ENCODE results near the gene VPS52. TPM values are rescaled to one million over a fixed set of nuclear protein-coding genes. Genes with fewer than 3 reads are reported as not detected.
"Not testable (repeated sequence)": the region's sequence is repeated elsewhere in the genome, so short reads cannot be mapped to it uniquely, and the experiment has no call there.

The VPS52 gene
- total RNA-seq, 1 donor from 2014 or later = 67.4 TPM

GRCh38 chr6:33276581-33276863, 4.8 kb upstream of the VPS52 start:
- Mint-ChIP-seq H3K4me1 (ENCODE audit: unreplicated experiment) (peaks cover 59% of the 10 kb centered on the region), H3K9me3 (ENCODE audit: unreplicated experiment) (no peaks in the 10 kb centered on the region), H3K36me3 (ENCODE audit: unreplicated experiment) (peaks cover 28% of the 10 kb centered on the region), H3K27ac (ENCODE audit: unreplicated experiment) (peak overlapping the region; percentile 85), H3K4me3 (ENCODE audit: unreplicated experiment) (peak overlapping the region; percentile 79), H3K27me3 (ENCODE audit: unreplicated experiment) (no peaks in the 10 kb centered on the region)
- no peak for TF ChIP-seq CTCF (IDR thresholded peaks at IDR 0.05)
- DNase-seq (ENCODE audit: extremely low spot score, unreplicated experiment) = no peak

DNA sequence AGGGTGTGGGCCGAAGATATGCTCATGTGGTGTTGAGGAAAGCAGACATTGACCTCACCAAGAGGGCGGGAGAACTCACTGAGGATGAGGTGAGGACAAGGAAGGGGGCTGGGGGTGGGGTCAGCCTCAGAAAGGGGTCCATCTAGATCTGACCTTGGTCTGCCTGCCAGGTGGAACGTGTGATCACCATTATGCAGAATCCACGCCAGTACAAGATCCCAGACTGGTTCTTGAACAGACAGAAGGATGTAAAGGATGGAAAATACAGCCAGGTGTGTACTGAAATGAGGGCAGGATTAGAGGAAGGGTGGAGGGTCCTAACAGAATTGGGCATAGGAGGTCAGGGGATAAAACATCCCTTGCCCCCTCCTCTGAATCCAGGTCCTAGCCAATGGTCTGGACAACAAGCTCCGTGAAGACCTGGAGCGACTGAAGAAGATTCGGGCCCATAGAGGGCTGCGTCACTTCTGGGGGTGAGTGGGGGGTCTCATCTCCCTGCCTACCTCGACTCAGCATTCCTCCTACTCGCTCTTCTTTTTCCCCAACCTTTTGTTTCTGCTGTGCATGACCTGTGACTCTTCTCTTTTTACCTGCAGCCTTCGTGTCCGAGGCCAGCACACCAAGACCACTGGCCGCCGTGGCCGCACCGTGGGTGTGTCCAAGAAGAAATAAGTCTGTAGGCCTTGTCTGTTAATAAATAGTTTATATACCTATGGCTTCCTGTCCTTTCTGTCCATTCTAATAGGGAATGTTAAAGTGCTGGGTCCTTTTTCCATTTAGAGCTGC, 4.3 kb upstream of the VPS52 start:
- H3K36me3 Mint-ChIP-seq (ENCODE audit: unreplicated experiment) = peaks cover 28% of the 10 kb centered on the region
- DNase-seq (ENCODE audit: extremely low spot score, unreplicated experiment); H3K27me3 Mint-ChIP-seq (ENCODE audit: unreplicated experiment); H3K9me3 Mint-ChIP-seq (ENCODE audit: unreplicated experiment): not testable (repeated sequence)
- H3K27ac Mint-ChIP-seq (ENCODE audit: unreplicated experiment) = peak overlapping the region; percentile 85
- H3K4me3 Mint-ChIP-seq (ENCODE audit: unreplicated experiment) = peak overlapping the region; percentile 79
- peaks cover 63% of the 10 kb centered on the region for H3K4me1 Mint-ChIP-seq (ENCODE audit: unreplicated experiment)

- no peak for TF ChIP-seq CTCF (IDR thresholded peaks at IDR 0.05)
- Mint-ChIP-seq H3K4me1 (ENCODE audit: unreplicated experiment) (peaks cover 73% of the 10 kb centered on the region), H3K36me3 (ENCODE audit: unreplicated experiment) (peaks cover 25% of the 10 kb centered on the region), H3K27ac (ENCODE audit: unreplicated experiment) (peak overlapping the region; percentile 78), H3K4me3 (ENCODE audit: unreplicated experiment) (peak overlapping the region; percentile 100), H3K27me3 (ENCODE audit: unreplicated experiment) (no peaks in the 10 kb centered on the region), H3K9me3 (ENCODE audit: unreplicated experiment) (no peaks in the 10 kb centered on the region)
- DNase-seq (ENCODE audit: extremely low spot score, unreplicated experiment) = no peak
Measured at GRCh38 chr6:33273924-33274902, 2.5 kb upstream of the VPS52 start.

- H3K4me3 Mint-ChIP-seq (ENCODE audit: unreplicated experiment) = peak overlapping the region; percentile 100
- no peak for TF ChIP-seq CTCF (IDR thresholded peaks at IDR 0.05)
- peaks cover 73% of the 10 kb centered on the region for H3K4me1 Mint-ChIP-seq (ENCODE audit: unreplicated experiment)
- H3K27ac Mint-ChIP-seq (ENCODE audit: unreplicated experiment) = peak overlapping the region; percentile 100
- H3K27me3 Mint-ChIP-seq (ENCODE audit: unreplicated experiment) = no peaks in the 10 kb centered on the region
- no peak for DNase-seq (ENCODE audit: extremely low spot score, unreplicated experiment)
- peaks cover 25% of the 10 kb centered on the region for H3K36me3 Mint-ChIP-seq (ENCODE audit: unreplicated experiment)
- no peaks in the 10 kb centered on the region for H3K9me3 Mint-ChIP-seq (ENCODE audit: unreplicated experiment)
Measured at GRCh38 chr6:33273129-33273923, 1.6 kb upstream of the VPS52 start.

DNA sequence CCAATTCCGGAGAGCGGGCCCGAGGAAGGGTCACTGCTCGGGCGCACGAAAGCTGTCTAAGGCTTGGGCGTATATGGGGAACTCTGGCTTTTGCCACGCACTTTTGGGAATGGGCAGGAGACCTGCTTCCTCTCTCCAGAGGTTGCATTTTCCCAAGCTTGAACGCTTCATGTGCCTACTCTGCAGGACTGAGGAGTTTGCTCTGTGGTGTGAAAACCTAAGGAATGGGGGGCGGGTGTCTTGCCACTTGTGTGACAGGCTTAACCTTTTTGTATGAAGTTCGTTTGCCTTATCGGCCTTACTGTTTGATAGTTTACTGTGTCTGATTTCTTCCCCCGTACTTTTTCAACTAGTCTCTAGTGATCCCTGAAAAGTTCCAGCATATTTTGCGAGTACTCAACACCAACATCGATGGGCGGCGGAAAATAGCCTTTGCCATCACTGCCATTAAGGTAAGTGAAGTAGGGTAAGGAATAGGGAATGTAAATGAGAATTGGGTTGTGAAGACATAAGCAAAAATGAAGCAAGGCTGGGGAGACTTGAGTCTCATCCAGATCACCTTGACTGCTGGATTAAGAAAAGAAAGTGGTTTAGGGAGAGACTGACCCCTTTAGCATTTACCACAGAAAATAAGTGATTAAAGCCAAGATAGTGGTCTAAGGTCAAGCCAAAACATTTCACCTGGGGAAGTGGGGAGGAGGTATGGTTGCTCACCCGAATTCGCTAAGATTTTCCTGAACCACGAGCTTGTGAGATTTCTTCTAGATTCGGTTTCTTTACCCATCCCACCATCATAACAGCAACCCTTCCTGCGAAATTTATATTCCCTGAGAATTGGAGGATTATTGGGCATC, 826 bp upstream of the VPS52 start:
- Mint-ChIP-seq H3K4me1 (ENCODE audit: unreplicated experiment) (peaks cover 70% of the 10 kb centered on the region), H3K27me3 (ENCODE audit: unreplicated experiment) (no peaks in the 10 kb centered on the region), H3K36me3 (ENCODE audit: unreplicated experiment) (peaks cover 31% of the 10 kb centered on the region), H3K9me3 (ENCODE audit: unreplicated experiment) (no peaks in the 10 kb centered on the region), H3K4me3 (ENCODE audit: unreplicated experiment) (peak overlapping the region; percentile 100), H3K27ac (ENCODE audit: unreplicated experiment) (peak overlapping the region; percentile 100)
- TF ChIP-seq CTCF (IDR thresholded peaks at IDR 0.05) = no peak
- no peak for DNase-seq (ENCODE audit: extremely low spot score, unreplicated experiment)

All from osteocyte (in vitro differentiated cells).